HG02870 (cell line): ENCODE measurements around the gene ISOC2.

ENCODE experiments used
- ATAC-seq: cut with Tn5 transposase; IDR thresholded peaks from one replicate; pipeline ENCODE4 v1.9.1; 2021; ENCODE audit warnings: mild to moderate bottlenecking, moderate library complexity; ENCODE audit not compliant: unreplicated experiment

The ISOC2 gene

DNA sequence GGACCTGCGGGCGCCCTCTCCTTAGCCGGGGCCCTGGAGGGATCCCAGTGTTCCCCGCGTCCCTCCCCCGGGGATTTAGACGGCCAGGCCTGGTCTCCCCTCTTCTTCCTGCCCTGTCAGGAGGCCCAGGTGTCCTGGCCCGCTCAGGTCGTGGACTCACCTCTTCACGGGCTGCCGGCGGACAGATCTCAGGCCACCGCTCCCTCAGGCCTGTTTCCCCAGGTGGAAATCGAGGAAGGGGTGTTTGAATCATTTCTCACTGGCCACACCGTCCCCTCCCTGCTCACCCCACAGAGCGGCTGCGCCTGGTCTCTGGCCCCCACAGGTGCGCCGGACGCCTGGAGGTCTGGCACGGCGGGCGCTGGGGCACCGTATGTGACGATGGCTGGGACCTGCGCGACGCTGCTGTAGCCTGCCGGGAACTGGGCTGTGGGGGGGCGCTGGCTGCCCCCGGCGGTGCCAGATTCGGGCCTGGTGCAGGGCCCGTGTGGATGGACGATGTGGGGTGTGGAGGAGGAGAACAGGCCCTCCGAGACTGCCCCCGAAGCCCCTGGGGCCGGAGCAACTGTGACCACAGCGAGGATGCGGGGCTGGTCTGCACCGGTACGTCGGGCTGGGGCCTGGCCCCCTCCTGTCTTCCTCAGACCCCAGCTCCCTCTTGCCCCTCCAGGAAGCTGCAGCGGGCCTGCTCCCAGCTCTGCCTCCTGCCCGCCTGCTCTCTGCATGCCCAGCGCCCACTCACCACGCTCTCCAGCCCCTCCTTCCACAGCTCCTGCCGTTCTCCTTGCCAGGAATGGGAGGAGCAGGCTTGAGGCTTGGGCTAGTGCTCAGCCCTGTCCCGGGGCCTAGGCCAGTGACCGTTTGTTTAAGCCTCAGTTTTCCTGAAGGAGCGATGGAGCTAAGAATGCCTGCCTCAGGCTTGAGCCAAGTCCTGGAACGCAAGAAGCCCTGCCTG lies 29.3 kb upstream of the ISOC2 start:
- no peak for ATAC-seq

DNA sequence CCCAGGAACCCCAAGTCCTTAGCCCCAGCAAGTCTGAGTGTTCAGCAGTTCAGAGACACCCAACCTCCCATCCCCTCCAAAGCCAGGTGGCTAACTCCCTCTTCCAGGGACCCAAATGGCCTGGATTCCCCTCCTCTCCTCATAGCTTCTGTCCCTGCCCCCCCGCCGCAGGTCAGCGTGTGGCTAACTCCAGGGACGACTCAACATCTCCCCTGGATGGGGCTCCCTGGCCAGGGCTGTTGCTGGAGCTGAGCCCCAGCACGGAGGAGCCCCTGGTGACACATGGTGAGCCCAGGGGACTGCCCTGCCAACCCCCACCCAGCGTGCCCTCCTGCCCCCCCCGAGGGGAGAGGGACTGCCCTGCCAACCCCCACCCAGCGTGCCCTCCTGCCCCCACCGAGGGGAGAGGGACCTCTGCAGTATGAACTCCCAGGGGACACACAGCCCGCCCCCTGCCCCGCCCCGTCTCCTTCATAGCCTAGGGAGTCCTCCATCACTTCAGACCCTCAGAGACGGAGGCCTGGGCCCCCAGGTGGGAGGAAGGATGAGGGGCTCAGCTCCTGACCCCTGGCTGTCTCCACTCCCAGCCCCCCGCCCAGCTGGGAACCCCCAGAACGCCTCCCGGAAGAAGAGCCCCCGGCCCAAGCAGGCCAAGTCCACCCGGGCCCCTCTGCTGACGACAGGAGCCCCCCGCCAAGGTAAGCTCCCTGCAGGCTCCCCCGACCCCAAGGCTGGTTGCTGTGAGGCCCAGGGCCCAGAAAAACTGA lies 28.5 kb upstream of the ISOC2 start:
- ATAC-seq, result no peak

DNA sequence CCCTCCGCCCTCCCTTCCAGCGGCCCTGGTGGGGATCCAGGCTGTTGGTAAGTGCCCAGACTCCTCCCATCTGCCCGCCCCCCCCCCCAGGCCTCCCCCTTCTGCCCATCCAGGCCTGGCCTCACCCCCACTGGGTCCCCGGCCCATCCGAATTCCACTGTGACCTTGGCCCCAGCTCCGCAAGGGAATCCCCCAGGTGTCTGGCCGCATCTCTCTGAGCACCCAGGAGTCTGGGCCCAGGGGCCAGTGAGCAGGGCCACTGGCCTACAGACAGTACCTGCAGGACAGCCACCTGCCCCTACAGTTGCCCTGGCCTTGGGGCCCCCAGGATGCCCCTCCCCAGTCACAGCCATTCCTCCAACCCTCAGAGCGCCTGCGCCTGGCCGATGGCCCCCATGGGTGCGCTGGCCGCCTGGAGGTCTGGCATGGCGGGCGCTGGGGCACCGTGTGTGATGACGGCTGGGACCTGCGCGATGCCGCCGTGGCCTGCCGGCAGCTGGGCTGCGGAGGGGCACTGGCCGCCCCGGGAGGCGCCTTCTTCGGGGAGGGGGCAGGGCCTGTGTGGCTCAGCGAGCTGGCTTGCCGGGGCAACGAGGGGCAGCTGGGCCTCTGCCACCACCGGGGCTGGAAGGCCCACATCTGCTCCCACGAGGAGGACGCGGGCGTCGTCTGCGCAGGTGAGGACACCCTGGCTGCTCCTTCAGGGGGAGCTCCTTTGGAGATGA lies 27.7 kb upstream of the ISOC2 start:
- ATAC-seq, result no peak

DNA sequence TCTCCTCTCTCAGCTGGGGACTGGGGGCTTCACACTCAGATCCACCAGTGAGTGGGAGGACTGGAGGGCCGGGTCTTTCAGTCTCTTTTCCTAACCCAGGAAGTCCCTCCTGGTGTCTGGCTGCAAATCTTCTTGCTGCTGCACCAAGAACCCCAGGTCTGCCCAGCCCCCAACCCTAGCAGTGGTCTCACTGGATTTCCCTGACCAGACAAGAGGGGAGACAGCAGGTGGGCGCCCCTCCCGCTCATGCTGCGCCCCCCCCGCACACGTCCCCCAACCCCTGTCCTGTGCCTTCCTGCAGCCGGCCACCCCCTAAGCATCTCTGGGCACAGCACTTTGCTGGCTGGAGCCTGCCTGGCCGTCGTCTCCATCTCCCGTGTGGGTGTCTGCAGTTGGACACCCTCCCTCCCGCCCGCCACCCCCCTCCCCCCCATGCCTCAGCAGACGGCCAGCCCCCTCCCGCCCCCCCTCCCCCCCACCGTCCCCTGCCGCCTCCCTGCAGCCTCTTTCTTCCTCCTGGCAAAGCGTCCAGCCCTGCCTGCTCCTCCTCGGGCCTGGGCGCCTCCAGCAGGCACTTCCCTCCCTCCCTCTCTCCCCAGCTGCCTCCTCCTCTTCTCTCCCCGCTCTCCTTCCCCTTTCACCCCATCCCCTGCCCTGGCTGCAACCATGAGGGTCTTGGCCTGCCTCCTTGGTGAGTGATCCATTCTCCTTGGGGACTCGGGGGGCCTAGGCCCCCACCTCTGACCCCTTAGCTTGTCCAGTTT lies 26.7 kb upstream of the ISOC2 start, which contains the start of gene SSC5D:
Gene SSC5D (plus strand): TSS at position 513 of the 764 bp plus-strand sequence. CDS start 154 bp downstream, at position 667.
- ATAC-seq, result no peak

DNA sequence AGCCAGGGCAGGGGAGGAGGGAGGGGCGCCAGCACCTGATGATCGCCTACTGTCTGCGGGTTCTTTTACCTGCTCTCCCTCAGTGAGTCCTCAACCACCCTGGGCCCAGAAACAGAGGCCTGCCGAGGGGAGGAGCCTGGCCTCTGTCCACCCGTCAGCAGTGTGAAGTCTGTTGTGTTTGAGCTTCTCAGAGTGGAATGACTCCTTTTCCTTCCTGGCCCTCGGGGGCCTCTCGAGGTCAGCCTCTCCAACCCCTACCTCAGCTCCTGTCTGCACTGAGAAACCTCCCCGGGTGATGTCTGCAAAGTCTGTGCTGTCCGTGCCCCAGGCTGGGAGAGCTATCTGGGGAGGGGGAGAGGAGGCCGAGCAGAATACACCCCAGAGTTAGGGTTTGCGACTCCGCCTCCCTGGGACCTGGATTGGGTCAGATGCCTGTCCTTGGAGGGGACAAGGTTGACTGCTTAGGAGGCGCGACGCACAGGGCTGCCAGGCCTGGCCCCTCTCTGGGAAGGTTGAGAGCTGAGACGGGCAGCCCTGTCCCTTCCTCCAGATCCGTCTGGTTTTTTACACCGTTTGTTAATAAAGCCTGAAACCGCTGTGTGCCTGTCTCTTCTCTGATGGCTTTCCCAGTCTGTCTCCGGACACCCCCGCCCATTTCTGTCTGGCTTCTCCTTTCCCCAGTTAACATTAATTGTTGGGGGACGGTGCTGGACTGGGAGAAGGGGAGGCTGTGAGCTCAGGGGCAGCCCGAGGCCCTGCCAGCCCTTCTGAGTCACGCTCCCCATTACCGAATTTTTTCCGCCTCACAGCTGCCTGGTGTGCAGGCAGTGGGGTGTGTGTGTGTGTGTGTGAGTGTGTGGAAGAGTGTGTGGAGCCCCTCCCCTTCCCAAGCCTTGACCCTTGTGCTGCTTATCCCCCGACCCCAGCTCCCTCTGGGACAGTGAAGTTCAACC lies 25.8 kb upstream of the ISOC2 start:
- ATAC-seq, result no peak

DNA sequence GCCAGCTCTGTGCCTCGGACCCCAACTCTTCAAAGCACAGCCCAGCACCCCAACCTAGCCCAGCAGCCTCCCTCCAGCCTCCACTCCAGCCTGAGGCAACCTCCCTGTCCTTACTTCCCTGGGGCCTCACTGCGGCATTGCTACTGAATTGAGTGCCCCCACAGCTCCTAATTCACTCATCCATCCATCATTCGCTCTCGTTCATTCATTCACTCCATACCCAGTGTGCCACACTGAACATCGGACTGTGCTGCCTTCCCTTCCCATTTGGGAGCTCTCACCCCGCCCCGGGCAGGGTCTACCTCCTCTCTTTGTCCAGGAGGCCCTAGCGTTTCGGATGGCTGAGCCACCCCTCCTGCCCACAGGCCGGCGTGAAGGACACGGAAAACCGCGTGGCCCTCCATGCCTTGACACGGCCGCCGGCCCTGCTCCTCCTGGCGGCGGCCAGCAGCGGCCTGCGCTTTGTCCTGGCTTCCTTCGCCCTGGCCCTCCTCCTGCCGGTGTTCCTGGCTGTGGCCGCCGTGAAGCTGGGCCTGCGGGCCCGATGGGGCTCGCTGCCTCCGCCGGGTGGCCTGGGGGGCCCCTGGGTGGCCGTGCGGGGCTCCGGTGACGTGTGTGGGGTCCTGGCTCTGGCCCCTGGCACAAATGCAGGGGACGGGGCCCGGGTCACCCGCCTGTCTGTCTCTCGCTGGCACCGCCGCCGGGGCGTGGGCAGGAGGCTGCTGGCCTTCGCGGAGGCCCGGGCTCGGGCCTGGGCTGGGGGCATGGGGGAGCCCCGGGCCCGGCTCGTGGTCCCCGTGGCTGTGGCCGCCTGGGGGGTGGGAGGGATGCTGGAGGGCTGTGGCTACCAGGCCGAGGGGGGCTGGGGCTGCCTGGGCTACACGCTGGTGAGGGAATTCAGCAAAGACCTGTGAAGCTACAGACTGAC lies 24.9 kb upstream of the ISOC2 start:
- ATAC-seq, result no peak

DNA sequence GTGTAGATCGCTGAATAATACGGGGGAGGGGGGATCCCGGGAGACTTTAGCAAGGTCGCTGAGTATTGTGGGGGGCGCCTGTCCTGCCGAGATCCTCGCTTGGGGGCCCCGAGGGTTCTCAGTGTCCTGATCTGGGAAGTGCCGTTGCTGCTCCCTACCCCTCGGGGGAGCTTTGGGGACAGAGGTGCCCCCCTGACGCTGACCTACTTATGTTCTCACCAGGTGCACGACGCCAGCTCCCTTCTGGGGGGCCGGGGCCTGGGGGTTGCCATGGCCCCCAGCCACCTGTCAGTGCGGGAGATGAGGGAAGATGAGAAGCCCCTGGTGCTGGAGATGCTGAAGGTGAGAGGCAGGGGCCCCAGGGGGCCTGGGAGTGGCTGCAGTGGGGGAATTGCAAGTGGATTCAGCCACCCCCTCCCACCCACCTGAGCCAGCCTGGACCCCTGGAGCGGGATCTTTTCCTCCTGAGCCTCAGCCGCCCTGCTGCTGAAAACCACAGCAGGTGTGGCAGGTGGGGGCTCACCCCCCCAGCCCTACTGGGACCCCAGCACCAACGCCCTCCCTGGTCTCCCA lies 24.1 kb upstream of the ISOC2 start:
- no peak for ATAC-seq

DNA sequence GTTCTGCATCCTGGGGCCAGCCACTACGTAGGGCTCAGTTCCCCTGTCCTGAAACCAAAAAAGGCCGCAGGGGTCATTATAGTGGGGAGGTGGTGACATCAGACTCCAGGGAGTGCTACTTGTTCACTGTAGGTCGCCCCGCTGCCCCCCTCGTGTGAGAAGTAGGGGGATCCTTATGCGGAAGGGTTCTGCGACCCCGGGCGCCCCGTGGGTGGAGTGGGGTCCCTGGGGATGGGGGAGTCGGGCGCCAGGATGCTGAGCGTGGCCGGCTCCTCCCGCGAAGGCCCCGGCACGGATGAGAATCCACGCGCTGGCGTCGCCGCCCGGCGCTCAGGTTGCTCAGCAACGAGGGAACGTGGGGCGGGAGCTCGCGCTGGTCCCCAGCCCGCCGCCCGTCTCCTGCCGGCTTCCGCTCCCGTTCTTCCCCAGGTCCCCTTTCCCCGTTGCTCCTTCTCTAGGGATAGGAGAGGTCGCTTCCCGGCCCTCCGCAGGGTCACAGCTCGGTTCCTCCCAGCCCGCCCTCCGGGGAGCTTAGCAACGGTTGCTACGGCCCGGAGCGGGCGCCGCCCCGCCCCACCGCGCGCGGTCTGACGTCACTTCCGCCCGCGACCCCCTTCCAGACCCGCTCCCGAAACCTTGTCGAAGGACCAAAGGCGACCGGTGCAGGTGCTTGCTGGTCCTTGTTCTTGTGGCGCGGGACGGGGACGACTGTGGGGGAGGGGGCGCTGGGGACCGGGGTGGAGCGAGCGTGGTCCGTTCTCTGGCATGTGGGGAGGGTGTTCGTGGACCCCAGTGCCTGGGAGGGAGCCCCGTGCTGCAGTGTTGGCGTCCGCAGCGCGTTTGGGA lies 23.4 kb upstream of the ISOC2 start, which contains the start of gene NAT14:
Gene NAT14 (plus strand): TSS at position 596 of the 846 bp plus-strand sequence. CDS start 521 bp downstream, outside the sequence.
- ATAC-seq, result peak; percentile 69

DNA sequence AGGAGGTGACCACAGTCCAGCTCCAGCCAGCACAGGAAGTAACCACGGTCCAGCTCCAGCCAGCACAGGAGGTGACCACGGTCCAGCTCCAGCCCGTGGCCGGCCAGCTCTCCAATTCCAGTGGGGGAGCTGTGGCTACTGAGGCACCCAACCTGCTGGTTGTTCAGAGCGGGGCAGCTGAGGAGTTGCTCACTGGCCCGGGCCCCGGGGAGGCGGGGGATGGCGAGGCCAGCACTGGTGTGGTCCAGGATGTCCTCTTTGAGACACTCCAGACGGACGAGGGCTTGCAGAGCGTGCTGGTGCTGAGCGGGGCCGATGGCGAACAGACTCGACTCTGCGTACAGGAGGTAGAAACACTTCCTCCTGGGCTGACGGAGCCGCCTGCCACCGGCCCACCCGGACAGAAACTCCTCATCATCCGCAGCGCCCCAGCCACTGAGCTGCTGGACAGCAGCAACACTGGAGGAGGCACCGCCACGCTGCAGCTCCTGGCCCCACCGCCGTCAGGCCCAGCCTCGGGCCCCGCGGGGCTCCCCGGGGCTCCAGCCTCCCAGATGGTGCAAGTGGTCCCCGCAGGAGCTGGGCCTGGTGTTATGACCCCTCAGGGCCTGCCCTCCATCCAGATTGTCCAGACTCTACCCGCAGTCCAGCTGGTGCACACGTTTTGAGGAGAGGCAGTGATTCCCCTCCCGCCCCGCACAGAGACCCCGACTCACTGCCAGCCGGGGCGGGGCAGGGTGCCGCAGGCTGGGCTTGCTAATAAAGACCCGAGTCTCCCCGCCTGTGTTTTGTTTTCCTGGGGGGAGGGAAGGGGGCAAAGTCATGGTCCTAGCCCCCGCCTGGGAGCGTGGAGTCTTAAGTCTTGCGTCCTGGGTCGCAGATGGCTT lies 22.5 kb upstream of the ISOC2 start:
- no peak for ATAC-seq

DNA sequence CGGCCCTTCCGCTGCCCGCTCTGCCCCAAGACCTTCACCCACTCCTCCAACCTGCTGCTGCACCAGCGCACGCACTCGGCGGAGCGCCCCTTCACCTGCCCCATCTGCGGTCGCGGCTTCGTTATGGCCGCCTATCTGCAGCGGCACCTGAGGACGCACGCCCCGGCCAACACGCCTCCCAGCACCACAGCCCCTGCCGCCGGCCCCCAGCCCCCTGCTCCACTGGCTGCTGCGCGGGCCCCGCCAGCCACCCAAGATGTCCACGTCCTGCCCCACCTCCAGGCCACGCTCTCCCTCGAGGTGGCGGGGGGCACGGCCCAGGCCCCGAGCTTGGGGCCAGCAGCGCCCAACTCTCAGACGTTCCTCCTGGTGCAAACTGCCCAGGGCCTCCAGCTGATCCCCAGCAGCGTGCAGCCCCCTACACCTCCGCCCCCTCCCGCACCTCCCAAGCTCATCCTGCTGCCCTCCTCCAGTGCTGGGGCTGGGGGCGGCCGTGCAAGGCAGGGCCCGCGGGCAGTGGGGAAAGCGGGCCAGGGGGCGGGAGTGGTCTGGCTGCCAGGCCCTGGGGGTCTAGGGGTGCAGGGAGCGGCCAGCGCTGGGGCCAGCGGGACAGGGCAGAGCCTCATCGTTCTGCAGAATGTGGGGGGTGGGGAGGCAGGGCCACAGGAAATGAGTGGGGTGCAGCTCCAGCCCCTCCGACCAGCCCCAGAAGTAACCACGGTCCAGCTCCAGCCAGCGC lies 21.7 kb upstream of the ISOC2 start:
- ATAC-seq, result no peak

DNA sequence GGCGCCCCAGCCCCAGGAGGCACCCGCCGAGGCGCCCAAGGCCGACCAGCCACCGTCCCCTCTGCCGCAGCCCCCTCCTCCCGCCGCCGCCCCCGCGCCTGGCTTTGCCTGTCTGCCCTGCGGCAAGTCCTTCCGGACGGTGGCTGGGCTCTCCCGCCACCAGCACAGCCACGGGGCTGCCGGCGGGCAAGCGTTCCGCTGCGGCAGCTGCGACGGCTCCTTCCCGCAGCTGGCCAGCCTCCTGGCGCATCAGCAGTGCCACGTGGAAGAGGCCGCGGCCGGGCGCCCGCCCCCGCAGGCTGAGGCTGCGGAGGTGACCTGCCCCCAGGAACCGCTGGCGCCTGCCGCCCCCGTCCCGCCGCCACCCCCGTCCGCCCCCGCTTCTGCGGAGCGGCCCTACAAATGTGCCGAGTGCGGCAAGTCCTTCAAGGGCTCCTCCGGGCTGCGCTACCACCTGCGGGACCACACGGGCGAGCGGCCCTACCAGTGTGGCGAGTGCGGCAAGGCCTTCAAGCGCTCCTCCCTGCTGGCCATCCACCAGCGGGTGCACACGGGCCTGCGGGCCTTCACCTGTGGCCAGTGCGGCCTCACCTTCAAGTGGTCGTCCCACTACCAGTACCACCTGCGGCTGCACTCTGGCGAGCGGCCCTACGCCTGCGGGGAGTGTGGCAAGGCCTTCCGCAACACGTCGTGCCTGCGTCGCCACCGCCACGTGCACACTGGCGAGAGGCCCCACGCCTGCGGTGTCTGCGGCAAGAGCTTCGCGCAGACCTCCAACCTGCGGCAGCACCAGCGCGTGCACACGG lies 20.9 kb upstream of the ISOC2 start:
- ATAC-seq, result no peak

DNA sequence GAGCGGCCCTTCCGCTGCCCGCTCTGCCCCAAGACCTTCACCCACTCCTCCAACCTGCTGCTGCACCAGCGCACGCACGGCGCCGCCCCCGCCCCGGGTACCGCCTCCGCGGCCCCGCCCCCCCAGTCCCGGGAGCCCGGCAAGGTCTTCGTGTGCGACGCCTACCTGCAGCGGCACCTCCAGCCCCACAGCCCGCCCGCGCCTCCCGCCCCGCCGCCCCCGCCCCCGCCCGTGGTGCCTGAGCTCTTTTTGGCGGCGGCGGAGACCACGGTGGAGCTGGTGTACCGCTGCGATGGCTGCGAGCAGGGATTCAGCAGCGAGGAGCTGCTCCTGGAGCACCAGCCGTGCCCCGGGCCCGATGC lies 20.3 kb upstream of the ISOC2 start:
- no peak for ATAC-seq

DNA sequence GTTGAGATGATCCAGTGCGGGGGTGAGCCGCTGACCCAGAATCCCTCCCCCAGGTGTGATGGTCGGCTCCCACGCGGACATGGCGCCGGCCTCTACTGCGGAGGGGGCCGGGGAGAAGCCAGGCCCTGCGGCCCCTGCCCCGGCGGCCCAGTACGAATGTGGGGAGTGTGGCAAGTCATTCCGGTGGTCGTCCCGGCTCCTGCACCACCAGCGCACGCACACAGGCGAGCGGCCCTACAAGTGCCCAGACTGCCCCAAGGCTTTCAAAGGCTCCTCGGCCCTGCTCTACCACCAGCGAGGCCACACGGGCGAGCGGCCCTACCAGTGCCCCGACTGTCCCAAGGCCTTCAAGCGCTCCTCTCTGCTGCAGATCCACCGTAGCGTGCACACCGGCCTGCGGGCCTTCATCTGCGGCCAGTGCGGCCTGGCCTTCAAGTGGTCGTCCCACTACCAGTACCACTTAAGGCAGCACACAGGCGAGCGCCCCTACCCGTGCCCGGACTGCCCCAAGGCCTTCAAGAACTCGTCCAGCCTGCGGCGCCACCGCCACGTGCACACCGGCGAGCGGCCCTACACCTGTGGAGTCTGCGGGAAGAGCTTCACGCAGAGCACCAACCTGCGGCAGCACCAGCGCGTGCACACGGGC lies 19.8 kb upstream of the ISOC2 start:
- ATAC-seq, result no peak
